Naive thymus-derived CD4-positive, alpha-beta T cell (primary cell): Measurements from ENCODE around the gene GPR137C. TPM values are rescaled to one million over a fixed set of nuclear protein-coding genes. Genes with fewer than 3 reads are reported as not detected.

ENCODE experiments used
- ATAC-seq: fragments of 150-1000 bp; cut with Tn5 transposase; 2 replicates; pipeline ENCODE4 v1.10.0; 2021; ENCODE audit warnings: mild to moderate bottlenecking, moderate library complexity
- CTCF ChIA-PET: fragments of 350-600 bp; sonication (Branson Sonifier 250); formaldehyde crosslinking; loops from one replicate; lab custom pipeline; 2021; ENCODE audit warnings: antibody characterized with exemption; lab: Charles Lee
- POLR2A ChIA-PET: fragments of 350-600 bp; sonication (Branson Sonifier 250); formaldehyde crosslinking; loops from one replicate; lab custom pipeline; 2021; ENCODE audit warnings: antibody characterized with exemption, inconsistent platforms; lab: Charles Lee
- DNase-seq, 9 donors: peaks; one replicate each; pipeline versions ENCODE4 v3.0.0 to v3.0.0-alpha.2; 2020 to 2022; ENCODE audit warnings: mixed read lengths in 1 of 9
- H3K27ac ChIP-seq: one replicate; pipeline ENCODE4 v1.7.0; 2013; ENCODE audit warnings: mild to moderate bottlenecking, low read depth, low read length, moderate library complexity
- H3K27me3 ChIP-seq, 2 donors: one replicate each; pipeline ENCODE4 v1.7.0; 2013; ENCODE audit warnings: low read length in 2 of 2, mild to moderate bottlenecking in 2 of 2, moderate library complexity in 2 of 2; ENCODE audit not compliant: control insufficient read depth in 2 of 2, insufficient read depth in 2 of 2
- H3K36me3 ChIP-seq, 3 experiments: 1 replicate in 2 of 3; 2 replicates in 1 of 3; pipeline ENCODE4 v1.7.0; 2013; ENCODE audit warnings: low read length in 3 of 3, mild to moderate bottlenecking in 3 of 3, moderate library complexity in 1 of 3; ENCODE audit not compliant: insufficient read depth in 3 of 3, control insufficient read depth in 2 of 3
- H3K4me1 ChIP-seq, 2 donors: one replicate each; pipeline ENCODE4 v1.7.0; 2013; ENCODE audit warnings: low read length in 2 of 2, mild to moderate bottlenecking in 2 of 2, moderate library complexity in 1 of 2; ENCODE audit not compliant: control insufficient read depth in 2 of 2, insufficient read depth in 2 of 2
- H3K4me3 ChIP-seq: 2 replicates; pipeline ENCODE4 v1.7.0; 2013; ENCODE audit warnings: mild to moderate bottlenecking, low read length
- H3K9me3 ChIP-seq, 3 experiments: 1 replicate in 2 of 3; 2 replicates in 1 of 3; pipeline ENCODE4 v1.7.0; 2013; ENCODE audit warnings: low read length in 3 of 3; ENCODE audit not compliant: control insufficient read depth in 2 of 3
- H3K27ac Mint-ChIP-seq, 9 donors: one replicate each; pipeline ENCODE4 v1.8.0; 2020 to 2022; ENCODE audit warnings: mixed read lengths in 9 of 9, mild to moderate bottlenecking in 8 of 9, moderate library complexity in 5 of 9, inconsistent platforms in 2 of 9
- H3K27me3 Mint-ChIP-seq, 5 donors: one replicate each; pipeline ENCODE4 v1.8.0; 2021 to 2022; ENCODE audit warnings: mixed read lengths in 5 of 5, mild to moderate bottlenecking in 1 of 5
- H3K36me3 Mint-ChIP-seq, 5 donors: one replicate each; pipeline ENCODE4 v1.8.0; 2020 to 2022; ENCODE audit warnings: mixed read lengths in 5 of 5, mild to moderate bottlenecking in 3 of 5, inconsistent platforms in 1 of 5
- H3K4me1 Mint-ChIP-seq, 7 donors: one replicate each; pipeline ENCODE4 v1.8.0; 2020 to 2022; ENCODE audit warnings: mixed read lengths in 7 of 7, mild to moderate bottlenecking in 3 of 7, inconsistent platforms in 1 of 7
- H3K4me3 Mint-ChIP-seq, 10 donors: one replicate each; pipeline ENCODE4 v1.8.0; 2020 to 2022; ENCODE audit warnings: mild to moderate bottlenecking in 10 of 10, mixed read lengths in 10 of 10, moderate library complexity in 6 of 10, inconsistent platforms in 2 of 10
- H3K9me3 Mint-ChIP-seq, 11 donors: one replicate each; pipeline ENCODE4 v1.8.0; 2020 to 2022; ENCODE audit warnings: mixed read lengths in 11 of 11, mild to moderate bottlenecking in 4 of 11, inconsistent platforms in 1 of 11, moderate library complexity in 1 of 11
- intact Hi-C, 2 donors: fragments of 100-400 bp; cut with micrococcal nuclease; formaldehyde crosslinking; loops; one replicate each; pipeline ENCODE4 v1.15.1; 2023
- polyA plus RNA-seq, 2 donors: library from polyadenylated mRNA; unstranded; fragments of 300-500 nt; fragmentation: Illumina TruSeq; gene quantifications; one replicate each; pipeline ENCODE4 v1.2.3, GENCODE V29; 2021
- total RNA-seq, 6 experiments: library from RNA in 5 of 6; stranded (reverse) in 5 of 6; gene quantifications; 1 replicate in 5 of 6; 2 replicates in 1 of 6; pipeline ENCODE4 v1.2.3 and lab custom pipeline; 2021 to 2026

GPR137C gene
- total and polyA plus RNA-seq, 7 experiments from 2014 or later = 0.27 to 0.70 (median 0.34) TPM; not detected in 4

- no peaks in the 10 kb centered on the region for H3K9me3 Mint-ChIP-seq
- ATAC-seq = no peak
- no peak overlapping the region for H3K4me3 ChIP-seq
- no peak overlapping the region for H3K4me3 Mint-ChIP-seq
- no peaks in the 10 kb centered on the region for H3K9me3 ChIP-seq
- peaks cover 0 to 35% (median 28%) of the 10 kb centered on the region in 5 donors for H3K36me3 Mint-ChIP-seq
- H3K27me3 Mint-ChIP-seq = no peaks in the 10 kb centered on the region
- H3K36me3 ChIP-seq = peaks cover 9 to 28% (median 13%) of the 10 kb centered on the region in 3 experiments
- H3K27me3 ChIP-seq = no peaks in the 10 kb centered on the region
- peaks cover 0 to 18% (median 0%) of the 10 kb centered on the region in 7 donors for H3K4me1 Mint-ChIP-seq
- intact Hi-C loops = loop anchor here in 1 of 2 donors (5.0 kb wide), 1 partner anchor 364 kb away; no protein-coding TSS in a partner anchor
- no peak for DNase-seq
- CTCF ChIA-PET = interaction anchor here (0.5 kb wide), 1 partner anchor 882 kb away, joined by 3 read pairs; no protein-coding TSS in a partner anchor
- POLR2A ChIA-PET = interaction anchor here (0.6 kb wide), 1 partner anchor 301 kb away, joined by 4 read pairs; no protein-coding TSS in a partner anchor
- no peaks in the 10 kb centered on the region for H3K4me1 ChIP-seq
- H3K27ac ChIP-seq = no peak overlapping the region
- no peak overlapping the region for H3K27ac Mint-ChIP-seq
Observed at GRCh38 chr14:52661314-52661713, 108.7 kb downstream of the GPR137C start.

- no peak for ATAC-seq
- H3K4me1 Mint-ChIP-seq = peaks cover 0 to 10% (median 0%) of the 10 kb centered on the region in 7 donors
- H3K27me3 Mint-ChIP-seq = no peaks in the 10 kb centered on the region
- POLR2A ChIA-PET = interaction anchor here (1.3 kb wide), 1 partner anchor 29 kb away, joined by 4 read pairs; no protein-coding TSS in a partner anchor
- DNase-seq = no peak
- H3K4me3 ChIP-seq = no peak overlapping the region
- CTCF ChIA-PET = no interaction called here
- H3K27ac Mint-ChIP-seq = no peak overlapping the region
- peaks cover 0 to 26% (median 6%) of the 10 kb centered on the region in 3 experiments for H3K36me3 ChIP-seq
- no peaks in the 10 kb centered on the region for H3K27me3 ChIP-seq
- H3K27ac ChIP-seq = no peak overlapping the region
- no peaks in the 10 kb centered on the region for H3K4me1 ChIP-seq
- no peak overlapping the region for H3K4me3 Mint-ChIP-seq
- H3K9me3 Mint-ChIP-seq = no peaks in the 10 kb centered on the region
- H3K9me3 ChIP-seq = no peaks in the 10 kb centered on the region
- intact Hi-C loops = loop anchor here in 1 of 2 donors (5.0 kb wide), 1 partner anchor 367 kb away; no protein-coding TSS in a partner anchor
- peaks cover 7 to 35% (median 24%) of the 10 kb centered on the region in 5 donors for H3K36me3 Mint-ChIP-seq
Observed at GRCh38 chr14:52663850-52664249, 111.2 kb downstream of the GPR137C start.

GRCh38 chr14:52678591-52678990, 126.0 kb downstream of the GPR137C start:
- H3K9me3 ChIP-seq = no peaks in the 10 kb centered on the region
- peaks cover 0 to 1% (median 0%) of the 10 kb centered on the region in 11 donors for H3K9me3 Mint-ChIP-seq
- H3K4me3 ChIP-seq = no peak overlapping the region
- H3K27ac Mint-ChIP-seq = peak overlapping the region in 1 of 9 donors; percentile 70
- peak; percentile 42 for ATAC-seq
- peaks cover 0 to 20% (median 7%) of the 10 kb centered on the region in 7 donors for H3K4me1 Mint-ChIP-seq
- no peaks in the 10 kb centered on the region for H3K27me3 ChIP-seq
- peak in 4 of 9 donors; percentile 10 to 23 (median 19) for DNase-seq
- H3K27ac ChIP-seq = no peak overlapping the region
- CTCF ChIA-PET = interaction anchor here (0.6 kb wide), 1 partner anchor 277 kb away, joined by 3 read pairs; no protein-coding TSS in a partner anchor
- peaks cover 0 to 32% (median 20%) of the 10 kb centered on the region in 5 donors for H3K36me3 Mint-ChIP-seq
- intact Hi-C loops = loop anchor here (2.0 to 5.0 kb wide), 5 partner anchors 14 to 284 kb away; partner anchors contain the start of genes ERO1A (in 1 of the 2) and PSMC6 (in 1 of the 2)
- POLR2A ChIA-PET = no interaction called here
- H3K36me3 ChIP-seq = peaks cover 0 to 18% (median 11%) of the 10 kb centered on the region in 3 experiments
- H3K4me3 Mint-ChIP-seq = no peak overlapping the region
- no peaks in the 10 kb centered on the region for H3K27me3 Mint-ChIP-seq
- H3K4me1 ChIP-seq = no peaks in the 10 kb centered on the region

GRCh38 chr14:52683985-52684520, 131.4 kb downstream of the GPR137C start:
- peak overlapping the region in 7 of 9 donors; percentile 13 to 82 (median 41) for H3K27ac Mint-ChIP-seq
- CTCF ChIA-PET = interaction anchor here (0.6 kb wide), 1 partner anchor 36 kb away, joined by 3 read pairs; no protein-coding TSS in a partner anchor

GRCh38 chr14:52686176-52686575, 133.5 kb downstream of the GPR137C start:
- DNase-seq (no peak), ATAC-seq (no peak)
- peaks cover 49 to 81% (median 70%) of the 10 kb centered on the region in 7 donors for H3K4me1 Mint-ChIP-seq
- Histone ChIP-seq H3K27ac (no peak overlapping the region), H3K4me1 (peaks cover 22 to 23% of the 10 kb centered on the region in 2 donors), H3K36me3 (peaks cover 0 to 5% (median 0%) of the 10 kb centered on the region in 3 experiments), H3K4me3 (no peak overlapping the region), H3K27me3 (no peaks in the 10 kb centered on the region), H3K9me3 (no peaks in the 10 kb centered on the region)
- H3K27me3 Mint-ChIP-seq = no peaks in the 10 kb centered on the region
- CTCF ChIA-PET = interaction anchor here (0.9 kb wide), 2 partner anchors 22 to 91 kb away, joined by 4 to 5 read pairs; no protein-coding TSS in a partner anchor
- POLR2A ChIA-PET = no interaction called here
- no peaks in the 10 kb centered on the region for H3K9me3 Mint-ChIP-seq
- intact Hi-C loops = no loop called here
- H3K4me3 Mint-ChIP-seq = peak overlapping the region in 6 of 10 donors; percentile 6 to 41 (median 30)
- H3K36me3 Mint-ChIP-seq = peaks cover 0 to 10% (median 0%) of the 10 kb centered on the region in 5 donors
- peak overlapping the region in 8 of 9 donors; percentile 4 to 84 (median 44) for H3K27ac Mint-ChIP-seq

More at GRCh38 chr14:52683985-52684520, 131.4 kb downstream of the GPR137C start:
- H3K4me3 ChIP-seq = no peak overlapping the region
- H3K9me3 Mint-ChIP-seq = peaks cover 0 to 1% (median 0%) of the 10 kb centered on the region in 11 donors
- H3K27me3 Mint-ChIP-seq = no peaks in the 10 kb centered on the region
- POLR2A ChIA-PET = interaction anchor here (1.1 to 1.3 kb wide), 2 partner anchors 11 to 24 kb away, joined by 3 to 6 read pairs; partner anchors contain the start of gene ERO1A
- DNase-seq = no peak
- H3K4me1 Mint-ChIP-seq = peaks cover 39 to 61% (median 54%) of the 10 kb centered on the region in 7 donors
- H3K36me3 ChIP-seq = peaks cover 0 to 9% (median 0%) of the 10 kb centered on the region in 3 experiments
- H3K36me3 Mint-ChIP-seq = peaks cover 0 to 8% (median 1%) of the 10 kb centered on the region in 5 donors
- peaks cover 18 to 23% of the 10 kb centered on the region in 2 donors for H3K4me1 ChIP-seq
- H3K9me3 ChIP-seq = no peaks in the 10 kb centered on the region
- intact Hi-C loops = loop anchor here in 1 of 2 donors (1.0 kb wide), 1 partner anchor 8 kb away; no protein-coding TSS in a partner anchor
- H3K4me3 Mint-ChIP-seq = peak overlapping the region in 4 of 10 donors; percentile 1 to 23 (median 8)
- no peak for ATAC-seq
- no peaks in the 10 kb centered on the region for H3K27me3 ChIP-seq
- no peak overlapping the region for H3K27ac ChIP-seq
